ENCODE results near the gene PPP1R8. TPM values are rescaled to one million over a fixed set of nuclear protein-coding genes. Genes with fewer than 3 reads are reported as not detected.

Gene PPP1R8
- 40.5 and 46.0 TPM in 2 replicates for total RNA-seq

DNA sequence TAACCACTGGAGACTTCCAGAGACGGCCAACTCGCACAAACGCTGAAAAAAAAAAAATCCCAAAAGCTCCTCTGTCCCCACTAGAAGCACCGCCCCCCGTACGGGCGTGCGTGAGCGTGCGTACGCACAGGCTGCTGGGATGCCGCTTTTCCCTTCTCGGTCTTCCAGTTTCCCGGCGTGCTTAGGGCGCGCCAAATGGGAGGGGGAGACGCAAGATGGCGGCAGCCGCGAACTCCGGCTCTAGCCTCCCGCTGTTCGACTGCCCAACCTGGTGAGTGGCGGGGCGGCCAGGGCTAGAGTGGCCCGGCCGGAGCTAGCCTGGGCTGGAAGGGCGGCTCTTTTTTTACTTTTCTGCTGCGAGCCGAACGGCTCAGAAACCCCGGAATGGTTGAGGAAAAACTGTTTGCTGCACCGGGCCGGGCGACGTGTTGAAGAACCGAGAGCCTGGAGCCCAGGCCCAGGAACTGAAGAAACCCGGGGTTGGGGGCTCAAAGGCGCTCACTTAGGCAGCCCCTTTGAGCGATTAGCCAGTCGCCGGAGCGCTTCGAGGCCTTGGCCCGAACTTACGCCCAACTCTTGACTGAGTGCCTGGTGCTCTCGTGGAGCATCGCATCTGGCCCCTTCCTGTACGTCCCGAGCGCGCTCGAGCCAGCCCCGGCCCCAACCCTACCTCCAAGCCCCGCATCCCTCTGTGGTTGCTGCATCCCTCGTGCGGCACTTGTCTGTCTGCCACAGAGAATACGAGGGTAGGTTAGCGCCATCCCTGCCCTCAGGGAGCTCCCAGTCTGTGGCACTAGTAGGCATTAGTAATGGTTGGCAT is at the start of gene PPP1R8:
Gene PPP1R8, plus strand, starts transcription at position 162 of the 820 bp plus-strand sequence. Its CDS starts 54 bp downstream, at position 216.

DNA sequence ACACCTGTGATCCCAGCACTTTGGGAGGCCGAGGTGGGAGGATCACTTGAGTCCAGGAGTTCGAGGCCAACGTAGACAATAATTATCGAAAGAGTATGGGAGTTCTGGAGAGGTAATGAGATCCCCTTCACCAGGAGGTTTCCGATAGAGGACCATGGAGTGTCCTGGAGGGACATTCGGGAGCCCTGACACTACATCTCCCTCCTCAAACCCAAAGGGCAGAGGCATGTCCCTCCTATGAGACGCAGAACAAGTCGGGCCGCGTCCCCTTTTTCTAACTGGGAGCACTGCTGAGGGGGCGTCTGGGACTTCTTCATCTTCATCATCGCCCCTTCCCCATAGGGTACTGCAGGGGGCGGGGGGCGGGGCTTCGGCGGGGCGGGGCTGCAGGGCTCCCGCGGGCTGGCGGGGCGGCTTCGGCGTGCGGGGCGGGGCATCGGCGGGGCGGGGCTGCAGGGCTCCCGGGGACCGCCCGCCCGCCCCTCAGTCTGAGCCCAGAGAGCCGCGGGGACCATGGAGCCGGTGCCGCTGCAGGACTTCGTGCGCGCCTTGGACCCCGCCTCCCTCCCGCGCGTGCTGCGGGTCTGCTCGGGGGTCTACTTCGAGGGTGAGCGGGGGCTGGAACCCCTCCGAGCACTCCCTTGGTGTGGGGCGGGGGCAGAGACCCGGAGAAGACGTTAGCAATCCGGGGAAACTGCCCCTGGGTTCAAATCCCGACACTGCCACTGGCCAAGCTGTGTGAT is 41.6 kb downstream of the PPP1R8 start, which contains the start of gene THEMIS2:
Gene THEMIS2, plus strand, starts transcription at position 486 of the 743 bp plus-strand sequence. Its CDS starts 28 bp downstream, at position 514.

Other genes with a start within 250 kb of the PPP1R8 start
- gene AHDC1, start 226.6 kb upstream of the PPP1R8 start, total RNA-seq = 13.0 and 13.3 TPM in 2 replicates
- 0.64 and 0.72 TPM in 2 replicates for gene FGR, start 195.6 kb upstream of the PPP1R8 start, total RNA-seq
- 3.6 and 24.1 TPM in 2 replicates for gene IFI6, start 158.6 kb upstream of the PPP1R8 start, total RNA-seq
- 10.6 and 13.9 TPM in 2 replicates for gene FAM76A, start 104.8 kb upstream of the PPP1R8 start, total RNA-seq
- gene STX12, start 57.6 kb upstream of the PPP1R8 start, total RNA-seq = 44.8 and 71.1 TPM in 2 replicates
- gene THEMIS2, start 41.8 kb downstream of the PPP1R8 start, total RNA-seq = 8.1 and 18.6 TPM in 2 replicates
- gene RPA2, start 83.8 kb downstream of the PPP1R8 start, total RNA-seq = 24.1 and 26.0 TPM in 2 replicates
- 1.1 and 8.2 TPM in 2 replicates for gene SMPDL3B, start 104.2 kb downstream of the PPP1R8 start, total RNA-seq
- gene XKR8, start 129.2 kb downstream of the PPP1R8 start, total RNA-seq = 2.2 and 5.3 TPM in 2 replicates

All from tracheal epithelial cell (primary cell).